ENCODE data around the gene GNA15.
"Not testable (repeated sequence)": the region's sequence is repeated elsewhere in the genome, so short reads cannot be mapped to it uniquely, and the experiment has no call there.

The GNA15 gene, protein sequence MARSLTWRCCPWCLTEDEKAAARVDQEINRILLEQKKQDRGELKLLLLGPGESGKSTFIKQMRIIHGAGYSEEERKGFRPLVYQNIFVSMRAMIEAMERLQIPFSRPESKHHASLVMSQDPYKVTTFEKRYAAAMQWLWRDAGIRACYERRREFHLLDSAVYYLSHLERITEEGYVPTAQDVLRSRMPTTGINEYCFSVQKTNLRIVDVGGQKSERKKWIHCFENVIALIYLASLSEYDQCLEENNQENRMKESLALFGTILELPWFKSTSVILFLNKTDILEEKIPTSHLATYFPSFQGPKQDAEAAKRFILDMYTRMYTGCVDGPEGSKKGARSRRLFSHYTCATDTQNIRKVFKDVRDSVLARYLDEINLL

DNA sequence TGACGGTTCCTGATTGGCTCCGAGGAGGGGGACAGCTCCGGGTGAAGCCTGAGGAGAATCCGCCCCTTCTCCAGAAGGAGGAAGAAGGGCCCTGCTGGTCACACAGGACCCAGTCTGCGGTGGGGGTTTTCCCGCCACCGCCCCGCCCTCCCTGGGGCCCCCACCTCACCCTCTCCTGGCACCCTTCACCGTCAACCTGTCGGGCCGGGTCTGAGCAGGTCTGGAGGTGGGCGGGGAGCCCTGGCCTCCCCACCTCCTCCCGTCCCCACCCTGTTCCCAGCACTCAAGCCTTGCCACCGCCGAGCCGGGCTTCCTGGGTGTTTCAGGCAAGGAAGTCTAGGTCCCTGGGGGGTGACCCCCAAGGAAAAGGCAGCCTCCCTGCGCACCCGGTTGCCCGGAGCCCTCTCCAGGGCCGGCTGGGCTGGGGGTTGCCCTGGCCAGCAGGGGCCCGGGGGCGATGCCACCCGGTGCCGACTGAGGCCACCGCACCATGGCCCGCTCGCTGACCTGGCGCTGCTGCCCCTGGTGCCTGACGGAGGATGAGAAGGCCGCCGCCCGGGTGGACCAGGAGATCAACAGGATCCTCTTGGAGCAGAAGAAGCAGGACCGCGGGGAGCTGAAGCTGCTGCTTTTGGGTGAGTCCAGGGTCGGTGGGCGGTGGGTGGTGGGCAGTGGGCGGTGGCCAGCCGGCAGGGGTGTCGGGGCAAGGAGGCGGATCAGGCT is at the start of gene GNA15:
Gene GNA15, plus strand, starts transcription at position 73 of the 723 bp plus-strand sequence. Its CDS starts 418 bp downstream, at position 491.
- peak; percentile 77 for DNase-seq (ENCODE audit: low spot score)
- TF ChIP-seq, protein P1, sequence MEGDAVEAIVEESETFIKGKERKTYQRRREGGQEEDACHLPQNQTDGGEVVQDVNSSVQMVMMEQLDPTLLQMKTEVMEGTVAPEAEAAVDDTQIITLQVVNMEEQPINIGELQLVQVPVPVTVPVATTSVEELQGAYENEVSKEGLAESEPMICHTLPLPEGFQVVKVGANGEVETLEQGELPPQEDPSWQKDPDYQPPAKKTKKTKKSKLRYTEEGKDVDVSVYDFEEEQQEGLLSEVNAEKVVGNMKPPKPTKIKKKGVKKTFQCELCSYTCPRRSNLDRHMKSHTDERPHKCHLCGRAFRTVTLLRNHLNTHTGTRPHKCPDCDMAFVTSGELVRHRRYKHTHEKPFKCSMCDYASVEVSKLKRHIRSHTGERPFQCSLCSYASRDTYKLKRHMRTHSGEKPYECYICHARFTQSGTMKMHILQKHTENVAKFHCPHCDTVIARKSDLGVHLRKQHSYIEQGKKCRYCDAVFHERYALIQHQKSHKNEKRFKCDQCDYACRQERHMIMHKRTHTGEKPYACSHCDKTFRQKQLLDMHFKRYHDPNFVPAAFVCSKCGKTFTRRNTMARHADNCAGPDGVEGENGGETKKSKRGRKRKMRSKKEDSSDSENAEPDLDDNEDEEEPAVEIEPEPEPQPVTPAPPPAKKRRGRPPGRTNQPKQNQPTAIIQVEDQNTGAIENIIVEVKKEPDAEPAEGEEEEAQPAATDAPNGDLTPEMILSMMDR (IDR thresholded peaks at IDR 0.05; ENCODE audit: borderline replicate concordance, control extremely low read depth, extremely low read depth, insufficient read depth, missing control alignments) = no peak
- in situ Hi-C loops (cut with MboI; ENCODE audit: low sequenced_read_pairs, unreplicated experiment) = no loop called here

DNA sequence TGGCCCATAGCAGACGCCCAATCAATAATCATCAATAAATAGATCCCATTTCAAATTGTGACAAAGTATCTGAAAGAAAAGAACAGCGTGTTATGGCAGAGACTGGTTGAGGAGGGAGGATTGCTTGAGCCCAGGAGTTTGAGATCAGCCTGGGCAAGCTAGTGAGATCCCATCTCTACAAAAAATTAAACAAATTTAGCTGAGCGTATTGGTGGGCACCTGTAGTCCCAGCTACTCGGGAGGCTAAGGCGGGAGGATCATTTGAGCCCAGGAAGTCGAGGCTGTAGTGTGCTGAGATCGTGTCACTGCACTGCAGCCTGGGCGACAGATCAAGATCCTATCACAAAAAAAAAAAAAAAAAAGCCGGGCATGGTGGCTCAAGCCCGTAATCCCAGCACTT is 48.1 kb upstream of the GNA15 start:
- no peak for DNase-seq (ENCODE audit: low spot score)
- TF ChIP-seq, protein P1 (IDR thresholded peaks at IDR 0.05; ENCODE audit: borderline replicate concordance, control extremely low read depth, extremely low read depth, insufficient read depth, missing control alignments) = no peak
- in situ Hi-C loops (cut with MboI; ENCODE audit: low sequenced_read_pairs, unreplicated experiment) = no loop called here

DNA sequence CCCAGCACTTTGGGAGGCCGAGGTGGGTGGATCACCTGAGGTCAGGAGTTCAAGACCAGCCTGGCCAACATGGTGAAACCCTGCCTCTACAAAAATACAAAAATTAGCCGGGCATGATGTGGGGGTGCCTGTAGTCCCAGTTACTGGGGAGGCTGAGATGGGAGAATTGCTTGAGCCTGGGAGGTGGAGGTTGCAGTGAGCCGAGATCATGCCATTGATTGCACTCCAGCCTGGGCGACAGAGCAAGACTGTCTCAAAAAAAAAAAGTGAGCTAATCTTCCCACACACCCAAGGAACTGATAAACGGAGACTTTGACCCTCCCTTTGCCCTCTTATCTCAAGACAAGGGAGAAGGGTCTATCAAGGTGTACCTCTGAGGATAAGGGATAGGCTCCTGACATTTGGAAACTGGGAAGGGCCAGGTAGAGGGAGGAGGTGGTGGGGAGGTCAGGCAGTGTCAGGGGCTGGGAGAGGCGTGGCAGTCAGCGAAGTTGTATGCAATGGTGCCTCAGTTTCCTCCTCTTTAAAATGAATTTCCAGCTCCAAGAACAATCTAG is 46.5 kb upstream of the GNA15 start:
- DNase-seq (ENCODE audit: low spot score); in situ Hi-C loops (cut with MboI; ENCODE audit: low sequenced_read_pairs, unreplicated experiment): not testable (repeated sequence)

DNA sequence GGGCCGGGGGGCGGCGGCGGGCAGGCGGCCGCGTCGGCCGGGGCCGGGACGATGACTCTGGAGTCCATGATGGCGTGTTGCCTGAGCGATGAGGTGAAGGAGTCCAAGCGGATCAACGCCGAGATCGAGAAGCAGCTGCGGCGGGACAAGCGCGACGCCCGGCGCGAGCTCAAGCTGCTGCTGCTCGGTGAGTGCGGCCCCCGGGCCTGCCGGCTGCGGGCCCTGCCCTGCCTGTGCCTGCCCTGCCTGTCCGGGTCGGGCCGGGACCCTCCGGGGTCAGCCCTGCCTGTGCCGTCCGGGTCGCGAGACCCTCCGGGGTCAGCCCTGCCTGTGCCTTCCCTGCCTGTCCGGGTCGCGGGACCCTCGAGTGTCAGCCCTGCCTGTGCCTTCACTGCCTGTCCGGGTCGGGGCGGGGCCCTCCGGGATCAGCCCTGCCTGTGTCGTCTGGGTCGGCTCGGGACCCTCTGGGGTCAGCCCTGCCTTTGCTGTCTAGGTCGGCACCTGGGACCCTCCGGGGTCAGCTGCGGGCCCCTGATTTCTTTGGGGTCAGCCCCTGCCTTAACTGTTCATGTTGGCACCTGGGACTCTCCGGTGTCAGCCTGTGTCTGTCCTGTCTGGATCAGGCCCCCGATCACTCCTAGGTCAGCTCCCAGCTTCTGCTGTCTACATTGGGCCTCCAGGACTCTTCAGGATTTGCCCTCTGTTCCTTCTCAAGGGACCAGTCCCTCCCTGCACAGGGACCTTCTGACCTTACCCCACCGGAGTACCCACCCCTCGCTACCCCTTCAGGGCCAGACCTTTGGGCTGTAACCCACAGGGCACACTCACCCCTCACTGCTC is 41.0 kb upstream of the GNA15 start:
- in situ Hi-C loops (cut with MboI; ENCODE audit: low sequenced_read_pairs, unreplicated experiment) = no loop called here
- TF ChIP-seq, protein P1 (IDR thresholded peaks at IDR 0.05; ENCODE audit: borderline replicate concordance, control extremely low read depth, extremely low read depth, insufficient read depth, missing control alignments) = no peak
- DNase-seq (ENCODE audit: low spot score) = no peak

GRCh38 chr19:3095441-3096191 is 40.2 kb upstream of the GNA15 start:
- DNase-seq (ENCODE audit: low spot score) = no peak
- in situ Hi-C loops (cut with MboI; ENCODE audit: low sequenced_read_pairs, unreplicated experiment) = no loop called here
- TF ChIP-seq, protein P1 (IDR thresholded peaks at IDR 0.05; ENCODE audit: borderline replicate concordance, control extremely low read depth, extremely low read depth, insufficient read depth, missing control alignments) = no peak

DNA sequence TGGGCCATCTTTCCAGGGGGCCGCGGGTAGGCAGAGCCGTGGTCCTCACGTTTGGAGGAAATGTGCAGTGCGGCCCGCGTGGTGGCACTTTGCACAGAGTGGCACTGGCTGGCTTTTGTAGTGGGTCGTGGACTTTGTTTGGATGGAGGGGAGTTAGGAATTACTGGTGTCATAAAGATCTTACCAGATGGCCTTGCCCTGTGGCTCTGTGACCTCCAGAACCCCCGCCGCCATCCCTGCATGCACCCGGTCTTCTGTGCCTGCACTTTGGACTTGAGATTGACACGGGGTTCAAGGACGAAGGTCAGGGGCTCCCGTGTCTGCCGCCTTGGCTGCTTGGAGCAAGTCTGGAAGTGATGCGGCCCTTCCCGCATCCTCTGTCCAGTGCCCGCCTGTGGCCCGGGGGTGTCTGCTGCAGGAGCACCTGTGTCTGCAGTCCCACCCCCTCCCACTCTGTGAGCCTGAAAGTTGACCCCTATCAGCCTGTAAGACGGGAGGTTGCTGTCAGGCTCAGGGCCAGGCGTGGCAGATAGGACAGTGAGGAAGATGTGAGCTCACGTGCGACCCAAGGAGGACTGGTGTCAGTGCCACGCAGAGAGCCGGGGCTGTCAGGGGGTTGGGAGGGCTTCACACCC is 39.4 kb upstream of the GNA15 start:
- DNase-seq (ENCODE audit: low spot score) = no peak
- in situ Hi-C loops (cut with MboI; ENCODE audit: low sequenced_read_pairs, unreplicated experiment) = no loop called here
- TF ChIP-seq, protein P1 (IDR thresholded peaks at IDR 0.05; ENCODE audit: borderline replicate concordance, control extremely low read depth, extremely low read depth, insufficient read depth, missing control alignments) = no peak
